H9 (cell line): ENCODE results near the gene SMIM28. TPM values are rescaled to one million over a fixed set of nuclear protein-coding genes. Genes with fewer than 3 reads are reported as not detected.

ENCODE experiments used
- DNase-seq: peaks from one replicate; pipeline ENCODE4 v3.0.0-alpha.2; 2017
- H2AFZ ChIP-seq: one replicate; pipeline ENCODE4 v1.6.1; 2013; ENCODE audit warnings: mild to moderate bottlenecking, low read length, control low read depth, moderate library complexity
- H2AK5ac ChIP-seq: 2 replicates; pipeline ENCODE4 v1.6.1; 2013; ENCODE audit warnings: low read length, control low read depth, mixed read lengths; ENCODE audit not compliant: insufficient read length
- H2BK120ac ChIP-seq: one replicate; pipeline ENCODE4 v1.6.1; 2013; ENCODE audit warnings: low read depth, mild to moderate bottlenecking, low read length, control low read depth, inconsistent platforms; ENCODE audit not compliant: poor library complexity, severe bottlenecking
- H2BK12ac ChIP-seq: 2 replicates; pipeline ENCODE4 v1.6.1; 2013; ENCODE audit warnings: low read length, control low read depth, mixed read lengths, low read depth; ENCODE audit not compliant: insufficient read length
- H2BK15ac ChIP-seq: 2 replicates; pipeline ENCODE4 v1.6.1; 2013; ENCODE audit warnings: low read depth, low read length, control low read depth
- H2BK20ac ChIP-seq: one replicate; pipeline ENCODE4 v1.6.1; 2013; ENCODE audit warnings: low read depth, mild to moderate bottlenecking, low read length, control low read depth, inconsistent platforms; ENCODE audit not compliant: poor library complexity, severe bottlenecking
- H2BK5ac ChIP-seq: 2 replicates; pipeline ENCODE4 v1.6.1; 2013; ENCODE audit warnings: low read length, control low read depth, mixed read lengths; ENCODE audit not compliant: insufficient read length
- H3K14ac ChIP-seq: 2 replicates; pipeline ENCODE4 v1.6.1; 2013; ENCODE audit warnings: low read length, control low read depth; ENCODE audit not compliant: insufficient read depth
- H3K18ac ChIP-seq: 2 replicates; pipeline ENCODE4 v1.6.1; 2013; ENCODE audit warnings: low read depth, mild to moderate bottlenecking, mixed read lengths, low read length, control low read depth; ENCODE audit not compliant: insufficient read length
- H3K23ac ChIP-seq: 2 replicates; pipeline ENCODE4 v1.6.1; 2013; ENCODE audit warnings: low read length, control low read depth, mixed read lengths, low read depth; ENCODE audit not compliant: insufficient read length
- H3K23me2 ChIP-seq: 2 replicates; pipeline ENCODE4 v1.6.1; 2013; ENCODE audit warnings: low read depth, mild to moderate bottlenecking, mixed read lengths, low read length, control low read depth; ENCODE audit not compliant: insufficient read length, poor library complexity, severe bottlenecking
- H3K27ac ChIP-seq: 2 replicates; pipeline ENCODE4 v1.5.1; 2013; ENCODE audit warnings: low read length, control low read depth, mixed read lengths, low read depth; ENCODE audit not compliant: insufficient read length
- H3K27me3 ChIP-seq: 2 replicates; pipeline ENCODE4 v1.6.1; 2013; ENCODE audit warnings: low read length, control low read depth, inconsistent platforms; ENCODE audit not compliant: insufficient read depth
- H3K4ac ChIP-seq: 2 replicates; pipeline ENCODE4 v1.6.1; 2013; ENCODE audit warnings: low read depth, mild to moderate bottlenecking, control low read depth, inconsistent platforms, low read length, moderate library complexity
- H3K4me1 ChIP-seq: 2 replicates; pipeline ENCODE4 v1.6.1; 2013; ENCODE audit warnings: low read length, control low read depth, inconsistent platforms; ENCODE audit not compliant: insufficient read depth
- H3K4me2 ChIP-seq: 2 replicates; pipeline ENCODE4 v1.6.1; 2013; ENCODE audit warnings: low read length, control low read depth, mixed read lengths; ENCODE audit not compliant: insufficient read length, insufficient read depth
- H3K56ac ChIP-seq: 2 replicates; pipeline ENCODE4 v1.6.1; 2013; ENCODE audit warnings: low read depth, mild to moderate bottlenecking, mixed read lengths, low read length, control low read depth; ENCODE audit not compliant: insufficient read length
- H3K79me1 ChIP-seq: 2 replicates; pipeline ENCODE4 v1.6.1; 2013; ENCODE audit warnings: low read depth, mild to moderate bottlenecking, moderate library complexity, low read length, control low read depth, inconsistent platforms; ENCODE audit not compliant: insufficient read depth, poor library complexity, severe bottlenecking
- H3K79me2 ChIP-seq: 2 replicates; pipeline ENCODE4 v1.6.1; 2013; ENCODE audit warnings: low read length, control low read depth, inconsistent platforms; ENCODE audit not compliant: insufficient read depth
- H3K9ac ChIP-seq: 2 replicates; pipeline ENCODE4 v1.6.1; 2013; ENCODE audit warnings: low read length, control low read depth, mixed read lengths; ENCODE audit not compliant: insufficient read length; ENCODE audit errors: extremely low read depth
- H3K9me3 ChIP-seq: one replicate; pipeline ENCODE4 v1.6.1; 2013; ENCODE audit warnings: low read depth, low read length, inconsistent platforms; ENCODE audit not compliant: control insufficient read depth
- H3T11ph ChIP-seq: one replicate; pipeline ENCODE4 v1.6.1; 2013; ENCODE audit warnings: mild to moderate bottlenecking, low read length, control low read depth, inconsistent platforms
- H4K20me1 ChIP-seq: one replicate; pipeline ENCODE4 v1.6.1; 2013; ENCODE audit not compliant: control insufficient read depth, insufficient read length, insufficient read depth
- H4K5ac ChIP-seq: 2 replicates; pipeline ENCODE4 v1.6.1; 2013; ENCODE audit warnings: low read depth, mild to moderate bottlenecking, mixed read lengths, low read length, control low read depth; ENCODE audit not compliant: insufficient read length
- H4K8ac ChIP-seq: replicated peaks from 2 replicates; pipeline ENCODE4 v1.6.1; 2013; ENCODE audit warnings: low read length, control low read depth, mixed read lengths, low read depth; ENCODE audit not compliant: insufficient read length
- H4K91ac ChIP-seq: 2 replicates; pipeline ENCODE4 v1.6.1; 2013; ENCODE audit warnings: low read depth, mild to moderate bottlenecking, moderate library complexity, mixed read lengths, low read length, control low read depth; ENCODE audit not compliant: insufficient read length
- H3K27ac Mint-ChIP-seq, 3 experiments: 2 replicates in 2 of 3; 3 replicates in 1 of 3; pipeline ENCODE4 v1.8.0; 2020 to 2021; ENCODE audit warnings: mixed read lengths in 3 of 3, mild to moderate bottlenecking in 1 of 3, moderate library complexity in 1 of 3
- H3K27me3 Mint-ChIP-seq: 2 replicates; pipeline ENCODE4 v1.8.0; 2021; ENCODE audit warnings: low read depth, mild to moderate bottlenecking, moderate library complexity, mixed read lengths
- H3K36me3 Mint-ChIP-seq, 3 experiments: 2 replicates in 2 of 3; 3 replicates in 1 of 3; pipeline ENCODE4 v1.8.0; 2020 to 2021; ENCODE audit warnings: low read depth in 3 of 3, mixed read lengths in 3 of 3; ENCODE audit not compliant: insufficient read depth in 1 of 3
- H3K4me1 Mint-ChIP-seq, 2 experiments: 2 replicates each; pipeline ENCODE4 v1.8.0; 2020; ENCODE audit warnings: mixed read lengths in 2 of 2
- H3K4me3 Mint-ChIP-seq, 2 experiments: 2 replicates in 1 of 2; 3 replicates in 1 of 2; pipeline ENCODE4 v1.8.0; 2020 to 2021; ENCODE audit warnings: mild to moderate bottlenecking in 2 of 2, mixed read lengths in 2 of 2, moderate library complexity in 1 of 2
- H3K9me3 Mint-ChIP-seq, 2 experiments: 2 replicates in 1 of 2; 3 replicates in 1 of 2; pipeline ENCODE4 v1.8.0; 2020; ENCODE audit warnings: mild to moderate bottlenecking in 2 of 2, mixed read lengths in 2 of 2, moderate library complexity in 1 of 2
- CTCF ChIP-seq: fragments of 200-600 bp; sonication (generic); conservative IDR thresholded peaks from 3 replicates; pipeline ENCODE4 v1.8.0; 2021; ENCODE audit warnings: antibody characterized with exemption, mild to moderate bottlenecking
- WGBS: extraction: QIAGEN DNeasy Blood & Tissue Kit; methylation state at CpG from one replicate; pipeline ENCODE4 v1.1.7; 2013; ENCODE audit warnings: missing lambda C conversion rate, low lambda C conversion rate, mixed read lengths; ENCODE audit not compliant: insufficient read length; ENCODE audit errors: extremely low coverage; 5-methylcytosine and 5-hydroxymethylcytosine counted together
- total RNA-seq: library from RNA; stranded (reverse); gene quantifications from 2 replicates; pipeline ENCODE4 v1.2.1, GENCODE V29; 2021

SMIM28 gene
- total RNA-seq, 1 experiment from 2014 or later, result not detected

- H3K27me3 ChIP-seq, result no peaks in the 10 kb centered on the region
- H3K9ac ChIP-seq, result no peak overlapping the region
- H2AFZ ChIP-seq, result no peak overlapping the region
- no peak overlapping the region for H2BK15ac ChIP-seq
- no peak overlapping the region for H3K18ac ChIP-seq
- H3K56ac ChIP-seq, result no peak overlapping the region
- H3K4me2 ChIP-seq, result no peak overlapping the region
- no peak for TF ChIP-seq CTCF
- H3K79me2 ChIP-seq, result no peaks in the 10 kb centered on the region
- H3K4me1 ChIP-seq, result no peaks in the 10 kb centered on the region
- no peak overlapping the region for H2BK5ac ChIP-seq
- WGBS, result no CpG with 5 or more reads among the region's 8 CpGs
- no peak overlapping the region for H2BK120ac ChIP-seq
- H3K23me2 ChIP-seq, result peaks cover under 1% of the 10 kb centered on the region
- H3K23ac ChIP-seq, result no peak overlapping the region
- H3T11ph ChIP-seq, result no peak overlapping the region
- H2BK12ac ChIP-seq, result no peak overlapping the region
- Mint-ChIP-seq H3K36me3 (peaks cover 16 to 80% (median 78%) of the 10 kb centered on the region in 3 experiments; a peak in 6 of 7 replicates), H3K27me3 (no peaks in the 10 kb centered on the region), H3K9me3 (no peaks in the 10 kb centered on the region), H3K4me3 (no peak overlapping the region), H3K27ac (no peak overlapping the region), H3K4me1 (peaks cover 2 to 3% of the 10 kb centered on the region in 2 experiments)
- no peak overlapping the region for H4K8ac ChIP-seq
- no peaks in the 10 kb centered on the region for H3K79me1 ChIP-seq
- no peak overlapping the region for H3K14ac ChIP-seq
- no peak overlapping the region for H2BK20ac ChIP-seq
- no peak overlapping the region for H4K5ac ChIP-seq
- H3K27ac ChIP-seq, result no peak overlapping the region
- no peaks in the 10 kb centered on the region for H4K20me1 ChIP-seq
- no peak for DNase-seq
- no peak overlapping the region for H2AK5ac ChIP-seq
- H3K4ac ChIP-seq, result no peak overlapping the region
- H4K91ac ChIP-seq, result no peak overlapping the region
- H3K9me3 ChIP-seq, result no peaks in the 10 kb centered on the region
Measured at GRCh38 chr6:138410048-138410735, 32.5 kb downstream of the SMIM28 start.
